SU-DHL-6 (cell line): ENCODE results near the gene FYB1.

Source experiments
- CTCF ChIP-seq: fragments of 200-600 bp; sonication (generic); IDR thresholded peaks from one replicate; pipeline ENCODE4 v1.5.1; 2017; ENCODE audit warnings: antibody characterized with exemption, mild to moderate bottlenecking, low read length, moderate library complexity; ENCODE audit not compliant: insufficient read depth, poor library complexity, severe bottlenecking
- EZH2phosphoT487 ChIP-seq: fragments of 200-600 bp; sonication (generic), shearing (Covaris generic); conservative IDR thresholded peaks from 2 replicates; pipeline ENCODE4 v1.6.1; 2018; ENCODE audit warnings: mild to moderate bottlenecking, antibody characterized with exemption, low read length, moderate library complexity, mixed read lengths

GRCh38 chr5:39228596-39228995 is 9.2 kb upstream of the FYB1 start:
- TF ChIP-seq CTCF (no peak), EZH2phosphoT487 (no peak)
